WTC11 (cell line): ENCODE measurements around the gene IRS2. TPM values are rescaled to one million over a fixed set of nuclear protein-coding genes. Genes with fewer than 3 reads are reported as not detected.
A peak's percentile ranks its signal among the peaks of the same experiment; 100 is the strongest.

Source experiments
- ATAC-seq: fragments of 200-7000 bp; cut with Tn5 transposase; 2 replicates; pipeline ENCODE4 v1.10.0; 2021; ENCODE audit warnings: mild to moderate bottlenecking, moderate library complexity
- CTCF ChIA-PET: fragments of 300-600 bp; sonication (Branson Sonifier 250); formaldehyde crosslinking; loops from one replicate; lab custom pipeline; 2021; ENCODE audit warnings: antibody characterized with exemption; lab: Charles Lee
- POLR2A ChIA-PET: fragments of 350-600 bp; sonication (Branson Sonifier 250); formaldehyde crosslinking; loops from one replicate; lab custom pipeline; 2021; ENCODE audit warnings: antibody characterized with exemption; lab: Charles Lee
- DNase-seq: peaks from one replicate; pipeline ENCODE4 v3.0.0; 2021; ENCODE audit warnings: low spot score
- H3K27ac Mint-ChIP-seq: 2 replicates; pipeline ENCODE4 v1.8.0; 2021; ENCODE audit warnings: mixed read lengths
- H3K27me3 Mint-ChIP-seq: 2 replicates; pipeline ENCODE4 v1.8.0; 2021; ENCODE audit warnings: low read depth, mild to moderate bottlenecking, moderate library complexity, mixed read lengths
- H3K36me3 Mint-ChIP-seq: 2 replicates; pipeline ENCODE4 v1.8.0; 2021; ENCODE audit warnings: mixed read lengths
- H3K4me1 Mint-ChIP-seq: 2 replicates; pipeline ENCODE4 v1.8.0; 2022; ENCODE audit warnings: mixed read lengths
- H3K4me3 Mint-ChIP-seq: 2 replicates; pipeline ENCODE4 v1.8.0; 2021; ENCODE audit warnings: mild to moderate bottlenecking, moderate library complexity, mixed read lengths
- H3K9me3 Mint-ChIP-seq: 2 replicates; pipeline ENCODE4 v1.8.0; 2021; ENCODE audit warnings: mixed read lengths
- ATF6 ChIP-seq: sonication (generic); formaldehyde crosslinking; IDR thresholded peaks from 2 replicates; pipeline ENCODE4 v1.8.1; 2023; ENCODE audit warnings: mild to moderate bottlenecking, missing genetic modification reagents
- FOXJ3 ChIP-seq: sonication (generic); formaldehyde crosslinking; IDR thresholded peaks from 2 replicates; pipeline ENCODE4 v1.9.0; 2021; ENCODE audit warnings: missing genetic modification reagents, mild to moderate bottlenecking, borderline replicate concordance
- FOXK1 ChIP-seq: sonication (generic); formaldehyde crosslinking; IDR thresholded peaks from 2 replicates; pipeline ENCODE4 v1.8.0; 2022; ENCODE audit warnings: mild to moderate bottlenecking, moderate library complexity, missing genetic modification reagents
- FOXP4 ChIP-seq: sonication (generic); formaldehyde crosslinking; IDR thresholded peaks from 2 replicates; pipeline ENCODE4 v1.8.0; 2022; ENCODE audit warnings: mild to moderate bottlenecking, missing genetic modification reagents
- GRHL2 ChIP-seq: fragments of 250-450 bp; sonication (Bioruptor Pico); IDR thresholded peaks from 2 replicates; pipeline ENCODE4 v1.8.0; 2022; ENCODE audit warnings: mild to moderate bottlenecking, moderate library complexity; ENCODE audit not compliant: insufficient replicate concordance, severe bottlenecking
- HMGA2 ChIP-seq: fragments of 250-450 bp; sonication (Bioruptor Pico); IDR thresholded peaks from 2 replicates; pipeline ENCODE4 v1.4.0; 2021; ENCODE audit warnings: mild to moderate bottlenecking, moderate library complexity
- IRF2 ChIP-seq: sonication (generic); formaldehyde crosslinking; IDR thresholded peaks from 2 replicates; pipeline ENCODE4 v1.8.0; 2022; ENCODE audit warnings: low read depth, missing genetic modification reagents, borderline replicate concordance
- NFYB ChIP-seq: sonication (generic); formaldehyde crosslinking; conservative IDR thresholded peaks from 2 replicates; pipeline ENCODE4 v1.8.0; 2022; ENCODE audit warnings: low read depth, missing genetic modification reagents
- OVOL2 ChIP-seq: fragments of 250-450 bp; sonication (Bioruptor Pico); IDR thresholded peaks from 2 replicates; pipeline ENCODE4 v1.9.0; 2021; ENCODE audit warnings: mild to moderate bottlenecking, borderline replicate concordance
- STAT6 ChIP-seq: sonication (generic); formaldehyde crosslinking; conservative IDR thresholded peaks from 2 replicates; pipeline ENCODE4 v1.8.1; 2023; ENCODE audit warnings: mild to moderate bottlenecking, low read depth, missing genetic modification reagents, moderate library complexity
- TP53 ChIP-seq: sonication (generic); formaldehyde crosslinking; IDR thresholded peaks from 2 replicates; pipeline ENCODE4 v1.8.1; 2023; ENCODE audit warnings: mild to moderate bottlenecking, missing genetic modification reagents
- ZBTB21 ChIP-seq: sonication (generic); formaldehyde crosslinking; IDR thresholded peaks from 2 replicates; pipeline ENCODE4 v1.8.1; 2023; ENCODE audit warnings: mild to moderate bottlenecking, missing genetic modification reagents, borderline replicate concordance
- ZNF281 ChIP-seq: sonication (generic); formaldehyde crosslinking; IDR thresholded peaks from 2 replicates; pipeline ENCODE4 v1.8.0; 2023; ENCODE audit warnings: mild to moderate bottlenecking, missing genetic modification reagents
- total RNA-seq: library from RNA; stranded (reverse); gene quantifications from 3 replicates; pipeline ENCODE4 v1.2.3, GENCODE V29; 2021
- TF ChIP-seq, protein P1 (sequence below): sonication (generic); formaldehyde crosslinking; IDR thresholded peaks from 2 replicates; pipeline ENCODE4 v1.8.0; 2023; ENCODE audit warnings: missing genetic modification reagents, mild to moderate bottlenecking, borderline replicate concordance
- TF ChIP-seq, protein P2 (sequence below): fragments of 250-450 bp; sonication (Bioruptor Pico); IDR thresholded peaks from 2 replicates; pipeline ENCODE4 v1.9.0; 2021; ENCODE audit warnings: mild to moderate bottlenecking, borderline replicate concordance
- TF ChIP-seq, protein P3 (sequence below): sonication (generic); formaldehyde crosslinking; IDR thresholded peaks from 2 replicates; pipeline ENCODE4 v1.8.0; 2022; ENCODE audit warnings: mild to moderate bottlenecking, missing genetic modification reagents

The IRS2 gene
- total RNA-seq, 1 experiment from 2014 or later, result 20.5 TPM

DNA sequence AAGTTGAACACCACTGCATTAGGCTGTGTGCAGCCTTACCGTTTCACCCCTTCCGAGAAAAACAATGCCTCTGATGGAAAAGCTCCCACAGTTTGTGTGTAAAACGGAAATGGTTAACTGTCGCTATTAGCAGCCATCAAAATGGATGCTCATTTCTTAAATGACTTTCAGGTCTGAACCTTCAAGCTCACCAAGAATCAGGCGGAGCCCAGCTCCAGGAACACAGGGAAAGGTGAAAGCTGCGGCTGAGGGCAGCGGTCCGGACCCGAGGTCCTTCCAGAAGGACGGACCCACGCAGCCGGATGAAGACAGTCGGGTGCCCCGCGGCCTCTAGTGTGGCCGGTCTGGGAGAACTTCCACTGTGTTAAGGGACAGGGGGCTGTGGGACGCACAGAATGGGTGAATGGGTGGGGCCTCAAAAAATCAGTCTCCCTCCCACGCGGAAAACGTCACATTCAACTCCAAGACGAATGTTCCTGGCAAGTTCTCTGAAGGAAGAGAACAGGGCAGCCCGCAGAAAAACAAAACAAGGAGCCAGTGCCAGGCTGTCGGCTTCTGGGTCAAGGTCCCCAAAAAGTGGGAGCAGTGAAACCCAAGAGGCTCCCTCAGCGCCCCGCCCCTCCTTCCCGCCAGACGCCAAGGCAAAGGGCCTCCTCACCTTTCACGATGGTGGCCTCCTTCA lies 4.9 kb downstream of the IRS2 start:
- POLR2A ChIA-PET, result interaction anchor here (0.6 kb wide), 1 partner anchor 20 kb away, joined by 3 read pairs; no protein-coding TSS in a partner anchor
- Mint-ChIP-seq H3K9me3 (no peaks in the 10 kb centered on the region), H3K4me3 (peak overlapping the region; percentile 61), H3K36me3 (peaks cover 11% of the 10 kb centered on the region), H3K27ac (peak overlapping the region; percentile 17; the same call in 1 of the 2 replicates), H3K27me3 (no peaks in the 10 kb centered on the region), H3K4me1 (peaks cover 47% of the 10 kb centered on the region)
- DNase-seq (no peak), ATAC-seq (no peak)
- CTCF ChIA-PET, result no interaction called here
- TF ChIP-seq FOXK1 (CRISPR knock-in tag), result no peak
- no peak for TF ChIP-seq HMGA2 (CRISPR knock-in tag)
- no peak for TF ChIP-seq STAT6 (CRISPR knock-in tag)
- TF ChIP-seq ATF6, result no peak
- TF ChIP-seq, protein P1, sequence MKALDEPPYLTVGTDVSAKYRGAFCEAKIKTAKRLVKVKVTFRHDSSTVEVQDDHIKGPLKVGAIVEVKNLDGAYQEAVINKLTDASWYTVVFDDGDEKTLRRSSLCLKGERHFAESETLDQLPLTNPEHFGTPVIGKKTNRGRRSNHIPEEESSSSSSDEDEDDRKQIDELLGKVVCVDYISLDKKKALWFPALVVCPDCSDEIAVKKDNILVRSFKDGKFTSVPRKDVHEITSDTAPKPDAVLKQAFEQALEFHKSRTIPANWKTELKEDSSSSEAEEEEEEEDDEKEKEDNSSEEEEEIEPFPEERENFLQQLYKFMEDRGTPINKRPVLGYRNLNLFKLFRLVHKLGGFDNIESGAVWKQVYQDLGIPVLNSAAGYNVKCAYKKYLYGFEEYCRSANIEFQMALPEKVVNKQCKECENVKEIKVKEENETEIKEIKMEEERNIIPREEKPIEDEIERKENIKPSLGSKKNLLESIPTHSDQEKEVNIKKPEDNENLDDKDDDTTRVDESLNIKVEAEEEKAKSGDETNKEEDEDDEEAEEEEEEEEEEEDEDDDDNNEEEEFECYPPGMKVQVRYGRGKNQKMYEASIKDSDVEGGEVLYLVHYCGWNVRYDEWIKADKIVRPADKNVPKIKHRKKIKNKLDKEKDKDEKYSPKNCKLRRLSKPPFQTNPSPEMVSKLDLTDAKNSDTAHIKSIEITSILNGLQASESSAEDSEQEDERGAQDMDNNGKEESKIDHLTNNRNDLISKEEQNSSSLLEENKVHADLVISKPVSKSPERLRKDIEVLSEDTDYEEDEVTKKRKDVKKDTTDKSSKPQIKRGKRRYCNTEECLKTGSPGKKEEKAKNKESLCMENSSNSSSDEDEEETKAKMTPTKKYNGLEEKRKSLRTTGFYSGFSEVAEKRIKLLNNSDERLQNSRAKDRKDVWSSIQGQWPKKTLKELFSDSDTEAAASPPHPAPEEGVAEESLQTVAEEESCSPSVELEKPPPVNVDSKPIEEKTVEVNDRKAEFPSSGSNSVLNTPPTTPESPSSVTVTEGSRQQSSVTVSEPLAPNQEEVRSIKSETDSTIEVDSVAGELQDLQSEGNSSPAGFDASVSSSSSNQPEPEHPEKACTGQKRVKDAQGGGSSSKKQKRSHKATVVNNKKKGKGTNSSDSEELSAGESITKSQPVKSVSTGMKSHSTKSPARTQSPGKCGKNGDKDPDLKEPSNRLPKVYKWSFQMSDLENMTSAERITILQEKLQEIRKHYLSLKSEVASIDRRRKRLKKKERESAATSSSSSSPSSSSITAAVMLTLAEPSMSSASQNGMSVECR (CRISPR knock-in tag), result no peak
- TF ChIP-seq, protein P2, sequence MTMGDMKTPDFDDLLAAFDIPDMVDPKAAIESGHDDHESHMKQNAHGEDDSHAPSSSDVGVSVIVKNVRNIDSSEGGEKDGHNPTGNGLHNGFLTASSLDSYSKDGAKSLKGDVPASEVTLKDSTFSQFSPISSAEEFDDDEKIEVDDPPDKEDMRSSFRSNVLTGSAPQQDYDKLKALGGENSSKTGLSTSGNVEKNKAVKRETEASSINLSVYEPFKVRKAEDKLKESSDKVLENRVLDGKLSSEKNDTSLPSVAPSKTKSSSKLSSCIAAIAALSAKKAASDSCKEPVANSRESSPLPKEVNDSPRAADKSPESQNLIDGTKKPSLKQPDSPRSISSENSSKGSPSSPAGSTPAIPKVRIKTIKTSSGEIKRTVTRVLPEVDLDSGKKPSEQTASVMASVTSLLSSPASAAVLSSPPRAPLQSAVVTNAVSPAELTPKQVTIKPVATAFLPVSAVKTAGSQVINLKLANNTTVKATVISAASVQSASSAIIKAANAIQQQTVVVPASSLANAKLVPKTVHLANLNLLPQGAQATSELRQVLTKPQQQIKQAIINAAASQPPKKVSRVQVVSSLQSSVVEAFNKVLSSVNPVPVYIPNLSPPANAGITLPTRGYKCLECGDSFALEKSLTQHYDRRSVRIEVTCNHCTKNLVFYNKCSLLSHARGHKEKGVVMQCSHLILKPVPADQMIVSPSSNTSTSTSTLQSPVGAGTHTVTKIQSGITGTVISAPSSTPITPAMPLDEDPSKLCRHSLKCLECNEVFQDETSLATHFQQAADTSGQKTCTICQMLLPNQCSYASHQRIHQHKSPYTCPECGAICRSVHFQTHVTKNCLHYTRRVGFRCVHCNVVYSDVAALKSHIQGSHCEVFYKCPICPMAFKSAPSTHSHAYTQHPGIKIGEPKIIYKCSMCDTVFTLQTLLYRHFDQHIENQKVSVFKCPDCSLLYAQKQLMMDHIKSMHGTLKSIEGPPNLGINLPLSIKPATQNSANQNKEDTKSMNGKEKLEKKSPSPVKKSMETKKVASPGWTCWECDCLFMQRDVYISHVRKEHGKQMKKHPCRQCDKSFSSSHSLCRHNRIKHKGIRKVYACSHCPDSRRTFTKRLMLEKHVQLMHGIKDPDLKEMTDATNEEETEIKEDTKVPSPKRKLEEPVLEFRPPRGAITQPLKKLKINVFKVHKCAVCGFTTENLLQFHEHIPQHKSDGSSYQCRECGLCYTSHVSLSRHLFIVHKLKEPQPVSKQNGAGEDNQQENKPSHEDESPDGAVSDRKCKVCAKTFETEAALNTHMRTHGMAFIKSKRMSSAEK (CRISPR knock-in tag), result no peak
- TF ChIP-seq, protein P3, sequence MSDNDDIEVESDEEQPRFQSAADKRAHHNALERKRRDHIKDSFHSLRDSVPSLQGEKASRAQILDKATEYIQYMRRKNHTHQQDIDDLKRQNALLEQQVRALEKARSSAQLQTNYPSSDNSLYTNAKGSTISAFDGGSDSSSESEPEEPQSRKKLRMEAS, result no peak
- no peak for TF ChIP-seq OVOL2 (CRISPR knock-in tag)
- no peak for TF ChIP-seq ZNF281 (CRISPR knock-in tag)
- TF ChIP-seq ZBTB21 (CRISPR knock-in tag), result no peak
- TF ChIP-seq FOXJ3 (CRISPR knock-in tag), result no peak
- no peak for TF ChIP-seq IRF2 (CRISPR knock-in tag)
- no peak for TF ChIP-seq FOXP4
- no peak for TF ChIP-seq NFYB (CRISPR knock-in tag)
- no peak for TF ChIP-seq TP53
- no peak for TF ChIP-seq GRHL2 (CRISPR knock-in tag)
